ENCODE measurements around the gene FAM120B.

FAM120B gene

GRCh38 chr6:170284866-170285469, 21.6 kb upstream of the FAM120B start:
- in situ Hi-C loops (cut with MboI; ENCODE audit: low sequenced_read_pairs) = no loop called here

GRCh38 chr6:170285482-170285881, 21.1 kb upstream of the FAM120B start:
- in situ Hi-C loops (cut with MboI; ENCODE audit: low sequenced_read_pairs) = no loop called here

- in situ Hi-C loops (cut with MboI; ENCODE audit: low sequenced_read_pairs) = no loop called here
Measured at GRCh38 chr6:170286246-170286933, 20.2 kb upstream of the FAM120B start.

GRCh38 chr6:170286934-170287265, 19.7 kb upstream of the FAM120B start:
- in situ Hi-C loops (cut with MboI; ENCODE audit: low sequenced_read_pairs) = no loop called here

- in situ Hi-C loops (cut with MboI; ENCODE audit: low sequenced_read_pairs) = no loop called here
Measured at GRCh38 chr6:170287371-170287876, 19.1 kb upstream of the FAM120B start.

GRCh38 chr6:170288091-170288631, 18.4 kb upstream of the FAM120B start:
- in situ Hi-C loops (cut with MboI; ENCODE audit: low sequenced_read_pairs) = no loop called here

- in situ Hi-C loops (cut with MboI; ENCODE audit: low sequenced_read_pairs) = no loop called here
Measured at GRCh38 chr6:170288852-170289179, 17.7 kb upstream of the FAM120B start.

- in situ Hi-C loops (cut with MboI; ENCODE audit: low sequenced_read_pairs) = no loop called here
Measured at GRCh38 chr6:170289180-170289931, 17.2 kb upstream of the FAM120B start.

GRCh38 chr6:170289951-170290295, 16.6 kb upstream of the FAM120B start:
- in situ Hi-C loops (cut with MboI; ENCODE audit: low sequenced_read_pairs) = no loop called here

- in situ Hi-C loops (cut with MboI; ENCODE audit: low sequenced_read_pairs) = no loop called here
Measured at GRCh38 chr6:170290296-170291128, 16.0 kb upstream of the FAM120B start, which contains the start of gene DLL1. TSS of gene DLL1 (minus strand) at chr6:170291078. CDS start at chr6:170290139, 939 bp downstream.

- in situ Hi-C loops (cut with MboI; ENCODE audit: low sequenced_read_pairs) = no loop called here
Measured at GRCh38 chr6:170291271-170292110, 15.1 kb upstream of the FAM120B start.

- in situ Hi-C loops (cut with MboI; ENCODE audit: low sequenced_read_pairs) = no loop called here
Measured at GRCh38 chr6:170292111-170292406, 14.5 kb upstream of the FAM120B start.

- in situ Hi-C loops (cut with MboI; ENCODE audit: low sequenced_read_pairs) = no loop called here
Measured at GRCh38 chr6:170292407-170293158, 14.0 kb upstream of the FAM120B start.

GRCh38 chr6:170293341-170294231, 13.0 kb upstream of the FAM120B start:
- in situ Hi-C loops (cut with MboI; ENCODE audit: low sequenced_read_pairs) = no loop called here

GRCh38 chr6:170294298-170294730, 12.2 kb upstream of the FAM120B start:
- in situ Hi-C loops (cut with MboI; ENCODE audit: low sequenced_read_pairs) = no loop called here

- in situ Hi-C loops (cut with MboI; ENCODE audit: low sequenced_read_pairs) = no loop called here
Measured at GRCh38 chr6:170294813-170295509, 11.6 kb upstream of the FAM120B start.

- in situ Hi-C loops (cut with MboI; ENCODE audit: low sequenced_read_pairs) = no loop called here
Measured at GRCh38 chr6:170295510-170296422, 10.8 kb upstream of the FAM120B start.
